ENCODE data around the gene DNM1L. TPM values are rescaled to one million over a fixed set of nuclear protein-coding genes. Genes with fewer than 3 reads are reported as not detected.

Gene DNM1L
- total RNA-seq, 2 experiments from 2014 or later = 56.9 to 68.3 TPM

DNA sequence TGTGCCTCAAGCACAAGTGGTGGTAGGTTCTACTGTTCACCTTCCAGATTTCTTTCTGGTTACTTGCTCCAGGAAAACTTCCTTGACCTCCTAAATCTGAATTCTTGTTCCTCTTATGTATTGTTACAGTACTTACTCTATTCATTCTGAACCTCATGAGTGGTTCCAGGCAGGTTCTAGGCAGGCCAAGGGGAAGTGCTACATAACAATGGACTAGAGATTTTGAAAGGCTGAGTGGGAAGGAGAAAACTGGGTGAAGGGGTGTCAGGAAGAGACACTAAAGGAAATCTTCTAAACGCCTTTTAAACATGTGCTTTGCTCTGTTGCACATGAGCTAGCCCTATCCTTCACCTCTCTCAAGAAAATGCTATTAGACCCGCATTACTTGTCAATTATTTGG lies 75.0 kb downstream of the DNM1L start:
- Mint-ChIP-seq H3K4me1 (ENCODE audit: low read depth) (peaks cover 18% of the 10 kb centered on the region), H3K36me3 (ENCODE audit: low read depth) (peaks cover 33% of the 10 kb centered on the region), H3K27me3 (no peaks in the 10 kb centered on the region), H3K4me3 (peak overlapping the region; percentile 90), H3K9me3 (no peaks in the 10 kb centered on the region), H3K27ac (peak overlapping the region; percentile 87)
- ATAC-seq (no peak), DNase-seq (no peak)
- CTCF ChIA-PET = interaction anchor here (1.5 to 4.7 kb wide), 8 partner anchors 9 to 1268 kb away, joined by 4 to 67 read pairs (median 18); partner anchors contain the start of gene ALG10
- intact Hi-C loops (cut with micrococcal nuclease) = loop anchor here (10.0 kb wide), 1 partner anchor 1099 kb away; the partner anchor contains the start of gene ETFBKMT
- POLR2A ChIA-PET = no interaction called here
- TF ChIP-seq CTCF (IDR thresholded peaks at IDR 0.05) = no peak

GRCh38 chr12:32755051-32755653 lies 76.1 kb downstream of the DNM1L start:
- TF ChIP-seq CTCF (IDR thresholded peaks at IDR 0.05) = peak; percentile 81
- ChIA-PET POLR2A (interaction anchor here (0.6 to 1.6 kb wide), 8 partner anchors 9 to 1267 kb away, joined by 3 to 5 read pairs (median 3); partner anchors contain the start of gene ALG10), CTCF (interaction anchor here (0.6 to 4.7 kb wide), 35 partner anchors 9 to 1280 kb away, joined by 3 to 67 read pairs (median 4); partner anchors contain the start of gene ALG10)
- Mint-ChIP-seq H3K27me3 (no peaks in the 10 kb centered on the region), H3K4me3 (peak overlapping the region; percentile 90), H3K27ac (peak overlapping the region; percentile 87), H3K9me3 (no peaks in the 10 kb centered on the region), H3K36me3 (ENCODE audit: low read depth) (peaks cover 28% of the 10 kb centered on the region), H3K4me1 (ENCODE audit: low read depth) (peaks cover 18% of the 10 kb centered on the region)
- peak; percentile 65 for ATAC-seq
- peak; percentile 79 for DNase-seq
- intact Hi-C loops (cut with micrococcal nuclease) = loop anchor here (5.0 to 10.0 kb wide), 2 partner anchors 162 to 1100 kb away; partner anchors contain the start of gene ETFBKMT

- H3K27me3 Mint-ChIP-seq = no peaks in the 10 kb centered on the region
- ChIA-PET POLR2A (interaction anchor here (0.6 to 1.6 kb wide), 9 partner anchors 9 to 1267 kb away, joined by 3 to 5 read pairs (median 3); partner anchors contain the start of gene ALG10), CTCF (interaction anchor here (0.7 to 4.7 kb wide), 41 partner anchors 8 to 1484 kb away, joined by 3 to 67 read pairs (median 4); partner anchors contain the start of genes ALG10 and PKP2)
Observed at GRCh38 chr12:32755654-32756475, 76.8 kb downstream of the DNM1L start, which contains the start of gene YARS2. Gene YARS2, minus strand, starts transcription at chr12:32755897. Its CDS starts 23 bp downstream, at chr12:32755874.

DNA sequence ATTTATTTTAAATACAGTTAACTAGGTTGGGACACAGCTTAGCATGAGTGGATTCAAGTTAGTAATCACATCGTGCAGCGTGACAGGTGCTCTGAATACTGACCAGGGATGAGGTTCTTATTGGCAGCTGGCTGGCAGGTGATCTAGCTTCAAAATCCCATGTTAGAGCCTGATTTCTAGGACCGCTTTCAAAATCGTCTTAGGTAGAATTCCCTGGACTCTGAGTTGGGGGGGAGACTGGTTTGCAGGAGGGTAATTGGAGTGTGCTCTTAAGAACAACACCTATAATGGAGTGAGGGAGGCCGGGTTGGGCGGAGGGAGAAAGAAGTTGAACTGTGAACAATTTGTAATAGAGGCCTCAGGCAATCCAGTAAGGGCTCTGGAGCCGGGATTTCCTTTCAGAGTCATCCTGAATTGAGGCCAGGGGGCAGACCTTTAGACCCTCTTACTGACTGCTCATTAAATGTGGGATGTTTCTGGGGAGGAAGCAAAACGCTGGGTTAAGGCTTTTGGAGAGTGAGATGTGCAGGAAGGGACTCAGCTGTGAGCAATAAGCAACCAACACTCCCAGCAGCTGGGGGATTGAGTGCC lies 77.5 kb downstream of the DNM1L start:
- H3K27me3 Mint-ChIP-seq = no peaks in the 10 kb centered on the region
- POLR2A ChIA-PET = interaction anchor here (0.7 to 1.6 kb wide), 4 partner anchors 10 to 1266 kb away, joined by 3 to 5 read pairs (median 4); partner anchors contain the start of gene ALG10
- H3K4me3 Mint-ChIP-seq = peak overlapping the region; percentile 90
- ATAC-seq (no peak), DNase-seq (no peak)
- CTCF ChIA-PET = interaction anchor here (0.7 to 4.7 kb wide), 21 partner anchors 8 to 1485 kb away, joined by 3 to 67 read pairs (median 5); partner anchors contain the start of genes ALG10 and PKP2
- intact Hi-C loops (cut with micrococcal nuclease) = loop anchor here (2.0 to 10.0 kb wide), 3 partner anchors 161 to 1264 kb away; partner anchors contain the start of gene ETFBKMT
- peaks cover 18% of the 10 kb centered on the region for H3K4me1 Mint-ChIP-seq (ENCODE audit: low read depth)
- peaks cover 20% of the 10 kb centered on the region for H3K36me3 Mint-ChIP-seq (ENCODE audit: low read depth)
- H3K9me3 Mint-ChIP-seq = no peaks in the 10 kb centered on the region
- no peak for TF ChIP-seq CTCF (IDR thresholded peaks at IDR 0.05)
- H3K27ac Mint-ChIP-seq = peak overlapping the region; percentile 87

More at GRCh38 chr12:32755654-32756475, 76.8 kb downstream of the DNM1L start, which contains the start of gene YARS2:
- peaks cover 23% of the 10 kb centered on the region for H3K36me3 Mint-ChIP-seq (ENCODE audit: low read depth)
- H3K4me3 Mint-ChIP-seq = peak within 1 kb of the TSS; percentile 90
- peak; percentile 93 for DNase-seq
- intact Hi-C loops (cut with micrococcal nuclease) = loop anchor here (2.0 to 10.0 kb wide), 3 partner anchors 161 to 1265 kb away; partner anchors contain the start of gene ETFBKMT
- no peaks in the 10 kb centered on the region for H3K9me3 Mint-ChIP-seq
- H3K27ac Mint-ChIP-seq = peak within 1 kb of the TSS; percentile 87
- peaks cover 18% of the 10 kb centered on the region for H3K4me1 Mint-ChIP-seq (ENCODE audit: low read depth)
- peak; percentile 89 for ATAC-seq
- peak; percentile 80 for TF ChIP-seq CTCF (IDR thresholded peaks at IDR 0.05)
